ENCODE results near the gene B3GALNT2.

B3GALNT2 gene

DNA sequence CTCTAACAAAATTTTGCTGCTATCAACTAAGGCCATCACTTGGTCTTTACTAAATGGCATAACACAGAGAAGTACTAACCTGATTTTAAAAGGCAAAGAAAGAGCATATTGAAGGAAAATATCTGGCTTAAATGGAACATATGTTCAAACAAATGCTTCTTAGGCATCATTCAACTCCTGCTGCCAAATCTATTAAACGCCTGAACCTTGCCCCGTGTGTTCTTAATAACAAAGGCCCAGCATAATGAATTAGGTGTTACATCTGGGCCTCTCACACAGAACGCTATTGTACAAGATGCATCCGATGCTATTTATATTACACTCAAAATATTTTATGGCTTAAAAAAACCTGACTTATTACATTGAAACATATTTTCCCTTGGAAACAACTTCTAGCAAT lies 48.4 kb downstream of the B3GALNT2 start:
- DNase-seq: no peak

DNA sequence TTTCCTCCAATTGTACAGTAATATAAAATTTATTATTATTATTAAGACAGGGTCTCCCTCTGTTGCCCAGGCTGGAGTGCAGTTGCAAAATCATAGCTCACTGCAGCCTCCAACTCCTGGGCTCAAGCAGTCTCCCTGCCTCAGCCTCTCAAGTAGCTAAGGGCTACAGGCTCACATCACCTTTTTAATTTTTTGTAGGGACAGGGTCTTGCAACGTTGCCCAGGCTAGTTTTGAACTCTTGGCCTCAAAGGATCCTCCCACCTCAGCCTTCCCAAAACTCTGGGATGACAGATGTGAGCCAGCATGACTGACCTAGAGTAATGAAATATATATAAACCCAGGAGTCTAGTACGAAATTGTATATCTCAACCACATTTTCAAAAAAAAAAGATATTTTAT lies 49.2 kb downstream of the B3GALNT2 start:
- no peak for DNase-seq

DNA sequence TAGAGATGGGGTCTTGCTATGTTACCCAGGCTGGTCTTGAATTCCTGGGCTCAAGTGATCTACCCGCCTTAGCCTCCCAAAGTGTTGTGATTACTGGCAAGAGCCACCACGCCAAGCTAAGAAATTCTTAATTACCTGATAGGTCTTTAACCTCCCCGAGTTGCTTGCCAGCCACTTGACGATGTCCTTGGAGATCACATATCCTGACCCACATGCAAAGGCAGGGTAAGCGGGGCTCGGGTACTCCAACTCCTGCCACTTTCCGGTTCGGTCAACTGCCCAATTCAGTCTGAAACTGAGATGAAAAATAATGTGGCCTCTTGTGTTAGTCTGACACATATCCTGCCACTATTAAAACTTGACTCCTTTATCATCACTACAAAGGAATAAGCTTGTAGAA lies 50.2 kb downstream of the B3GALNT2 start:
- DNase-seq: no peak

DNA sequence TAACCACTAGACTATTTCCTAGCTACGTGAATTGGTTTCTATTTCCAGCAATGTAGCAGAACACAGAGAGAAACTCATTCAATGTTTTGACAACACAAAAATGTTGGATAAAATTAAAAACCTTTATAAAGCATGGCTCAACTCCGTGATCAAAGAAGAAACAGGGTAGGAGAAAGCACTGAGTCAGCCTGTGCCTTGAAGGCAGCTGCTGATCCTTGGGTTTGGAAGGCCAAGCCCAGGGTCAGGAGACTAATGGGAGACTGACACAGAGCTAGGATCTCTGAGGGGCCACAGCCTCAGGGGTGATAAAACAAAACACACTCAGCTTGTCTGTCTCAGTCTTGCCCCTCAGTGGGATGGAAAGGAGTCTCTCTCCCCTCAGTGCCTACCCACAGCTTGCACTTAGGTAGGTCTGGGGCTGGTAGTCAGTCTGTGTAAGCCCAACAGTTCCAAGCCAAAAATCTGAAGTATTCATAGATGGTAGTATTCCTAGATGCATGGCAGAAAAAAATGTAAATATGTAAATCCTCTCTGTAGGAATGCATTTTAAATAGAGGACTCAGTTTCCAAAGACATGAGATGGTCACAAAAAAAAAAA lies 53.3 kb downstream of the B3GALNT2 start:
- DNase-seq: no peak

DNA sequence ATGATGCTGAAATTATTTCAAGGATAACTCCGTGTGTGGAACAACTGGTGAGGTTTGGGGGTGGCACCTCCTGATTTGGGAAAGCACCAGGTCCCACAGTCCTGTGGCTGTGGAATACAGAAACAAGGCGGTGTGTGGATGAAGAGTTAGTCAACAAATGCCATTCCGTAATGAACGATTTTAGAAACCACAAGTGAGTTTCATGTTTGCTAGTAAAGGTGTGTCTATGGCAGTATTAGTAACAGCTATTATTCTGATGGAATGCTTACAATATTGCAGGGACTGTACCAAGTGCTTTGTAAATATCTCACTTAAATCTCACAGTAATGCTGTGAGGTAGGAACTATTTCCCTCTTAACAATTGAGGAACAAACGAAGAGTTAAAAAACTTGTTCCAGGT lies 53.8 kb downstream of the B3GALNT2 start:
- no peak for DNase-seq

DNA sequence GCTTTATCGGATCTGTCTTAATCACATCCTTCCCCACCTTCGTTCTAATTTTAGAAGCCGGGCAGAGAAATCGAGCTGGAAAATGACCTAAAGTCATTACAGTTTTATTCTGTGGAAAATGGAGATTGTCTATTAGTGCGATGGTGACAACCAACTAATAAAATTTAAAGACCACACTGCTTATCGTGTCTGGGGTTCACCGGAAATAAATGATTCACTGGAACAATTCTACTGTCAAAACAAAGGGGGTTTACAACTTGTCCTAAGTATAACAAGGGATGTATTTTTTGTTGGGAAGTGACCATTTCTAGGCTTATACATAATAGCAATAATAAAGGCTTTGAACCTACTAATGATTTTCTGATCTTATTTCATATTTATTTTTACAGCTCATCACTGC lies 55.6 kb downstream of the B3GALNT2 start:
- no peak for DNase-seq

DNA sequence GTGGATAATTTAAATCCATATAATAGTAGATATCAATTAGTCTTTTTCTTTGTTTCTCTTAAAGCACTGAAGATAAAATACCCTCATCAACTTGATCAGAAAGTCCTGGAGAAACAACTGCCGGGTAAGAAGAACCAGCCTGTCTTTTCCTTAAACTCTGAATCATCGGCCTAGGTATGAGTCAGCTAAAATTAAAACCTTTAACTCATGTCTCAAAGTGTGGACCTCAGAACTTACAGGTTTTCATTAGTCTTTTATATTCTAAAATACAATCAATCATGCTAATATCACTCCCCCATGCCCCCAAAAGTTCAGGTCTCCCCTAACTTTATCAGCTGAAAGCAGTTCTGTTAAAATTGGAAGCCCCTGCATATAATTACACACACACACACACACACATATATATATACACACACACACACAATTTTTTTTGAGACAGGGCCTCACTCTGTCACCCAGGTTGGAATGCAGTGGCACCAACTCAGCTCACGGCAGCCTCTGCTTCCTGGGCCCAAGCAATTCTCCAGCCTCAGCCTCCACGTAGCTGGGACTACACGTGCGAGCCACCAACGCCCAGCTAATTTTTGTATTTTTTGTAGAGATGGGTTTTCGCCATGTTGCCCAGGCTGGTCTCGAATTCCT lies 61.3 kb downstream of the B3GALNT2 start:
- DNase-seq: no peak

DNA sequence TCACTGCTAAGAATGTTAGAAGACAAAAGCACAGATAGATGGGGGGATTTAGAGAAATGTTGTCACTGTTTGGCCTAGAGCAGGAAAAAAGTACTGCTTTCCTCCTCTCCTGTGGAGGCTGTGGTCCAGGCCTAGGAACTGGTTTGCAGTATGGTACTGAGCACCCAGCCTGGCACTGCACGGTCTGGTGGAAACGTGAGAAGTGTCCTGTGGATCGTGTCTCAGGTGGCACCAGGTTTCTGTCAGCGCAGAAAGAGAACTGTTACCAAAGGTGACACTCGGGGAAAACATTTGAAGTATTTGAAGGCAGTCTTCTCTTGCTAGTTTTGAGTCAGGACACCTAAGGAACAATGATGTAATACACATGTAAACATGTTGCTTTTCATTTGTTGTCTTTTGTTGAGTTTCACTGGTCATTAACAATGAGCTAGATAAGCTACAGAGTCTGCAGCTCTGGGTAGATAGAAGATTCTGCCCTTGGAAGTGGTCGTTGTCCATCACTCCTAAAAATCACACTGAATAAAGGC lies 63.0 kb downstream of the B3GALNT2 start:
- DNase-seq: no peak

DNA sequence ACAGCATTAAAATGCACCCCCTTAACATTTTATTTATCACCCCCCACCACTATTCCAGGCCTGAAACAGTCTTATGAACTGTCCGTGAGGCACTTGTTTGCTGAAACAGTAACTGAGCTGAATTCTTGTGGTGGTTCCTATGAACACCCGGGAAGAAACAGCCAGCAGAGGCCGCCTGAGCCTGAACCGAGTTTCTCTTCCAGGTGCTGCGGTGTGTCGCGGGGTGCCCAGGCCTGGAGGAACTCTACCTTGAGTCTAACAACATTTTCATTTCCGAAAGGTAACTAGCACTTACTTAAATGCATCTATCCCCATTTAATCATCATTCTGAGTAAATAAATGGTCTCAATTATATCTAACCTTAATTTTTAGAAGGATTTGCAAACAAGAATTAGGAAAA lies 70.3 kb downstream of the B3GALNT2 start:
- DNase-seq: no peak

DNA sequence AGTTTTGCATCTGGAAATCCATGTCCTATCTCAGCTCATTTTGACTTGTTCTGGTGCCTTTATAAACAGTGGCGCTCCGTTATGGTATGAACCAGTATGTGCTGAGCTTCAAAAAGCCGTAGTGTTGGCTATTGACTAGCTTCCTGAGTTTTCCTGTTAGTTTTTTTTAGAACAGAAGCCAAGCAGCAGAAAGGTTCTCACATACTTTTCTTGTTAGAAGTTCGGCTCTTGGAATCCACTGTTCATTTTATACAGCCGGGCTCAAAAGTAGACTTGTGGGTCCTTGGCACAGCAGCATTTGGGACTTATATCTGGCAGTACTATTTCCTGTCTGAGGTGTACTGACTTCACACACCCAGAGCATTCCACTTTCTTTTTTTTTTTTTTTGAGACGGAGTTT lies 73.3 kb downstream of the B3GALNT2 start:
- DNase-seq: no peak

DNA sequence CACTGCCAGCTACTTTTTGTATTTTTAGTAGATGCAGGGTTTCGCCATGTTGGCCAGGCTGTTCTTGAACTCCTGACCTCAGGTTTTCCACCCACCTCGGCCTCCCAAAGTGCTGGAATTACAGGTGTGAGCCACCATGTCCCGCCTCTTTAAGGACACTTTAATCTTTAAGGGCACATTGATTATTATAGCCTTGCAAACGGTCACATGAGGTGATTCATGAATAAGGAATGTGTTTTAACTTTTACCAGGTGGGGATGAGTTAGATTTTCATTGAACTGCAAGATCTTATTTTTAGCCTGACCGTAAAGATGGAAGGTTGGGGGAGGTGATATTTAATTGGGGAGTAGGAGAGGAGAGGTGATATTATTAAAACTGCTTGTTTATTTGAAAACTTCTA lies 75.1 kb downstream of the B3GALNT2 start:
- no peak for DNase-seq

DNA sequence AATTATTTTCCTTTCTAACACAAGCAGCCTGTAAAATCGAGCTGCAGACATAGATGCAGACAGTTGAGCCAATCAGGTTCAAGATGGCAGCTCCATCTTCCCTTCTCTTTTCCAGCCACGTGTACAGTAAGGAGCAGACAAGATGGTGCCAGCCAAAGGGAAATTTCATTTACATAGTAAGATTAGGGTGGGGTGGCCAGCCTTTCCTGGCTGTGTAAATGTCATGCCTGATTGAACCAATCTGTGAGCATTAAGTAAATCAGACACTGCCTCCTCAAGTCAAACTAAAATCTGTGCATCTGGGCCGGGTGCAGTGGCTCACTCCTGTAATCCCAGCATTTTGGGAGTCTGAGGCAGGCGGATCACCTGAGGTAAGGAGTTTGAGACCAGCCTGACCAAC lies 76.8 kb downstream of the B3GALNT2 start:
- no peak for DNase-seq

DNA sequence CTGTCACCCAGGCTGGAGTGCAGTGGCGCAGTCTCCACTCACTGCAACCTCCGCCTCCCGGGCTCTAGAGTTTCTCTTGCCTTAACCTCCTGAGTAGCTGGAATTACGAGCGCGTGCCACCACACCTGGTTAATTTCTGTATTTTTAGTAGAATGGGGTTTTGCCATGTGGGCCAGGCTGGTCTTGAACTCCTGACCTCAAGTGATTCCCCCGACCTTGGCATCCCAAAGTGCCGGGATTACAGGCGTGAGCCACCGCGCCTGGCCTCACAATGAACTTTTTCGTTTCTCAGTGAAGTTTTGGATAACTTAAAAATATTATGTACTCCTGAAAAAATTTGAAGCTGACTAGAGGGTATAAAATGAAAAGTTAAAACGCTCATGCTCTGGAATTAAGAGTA lies 77.6 kb downstream of the B3GALNT2 start:
- DNase-seq: no peak

DNA sequence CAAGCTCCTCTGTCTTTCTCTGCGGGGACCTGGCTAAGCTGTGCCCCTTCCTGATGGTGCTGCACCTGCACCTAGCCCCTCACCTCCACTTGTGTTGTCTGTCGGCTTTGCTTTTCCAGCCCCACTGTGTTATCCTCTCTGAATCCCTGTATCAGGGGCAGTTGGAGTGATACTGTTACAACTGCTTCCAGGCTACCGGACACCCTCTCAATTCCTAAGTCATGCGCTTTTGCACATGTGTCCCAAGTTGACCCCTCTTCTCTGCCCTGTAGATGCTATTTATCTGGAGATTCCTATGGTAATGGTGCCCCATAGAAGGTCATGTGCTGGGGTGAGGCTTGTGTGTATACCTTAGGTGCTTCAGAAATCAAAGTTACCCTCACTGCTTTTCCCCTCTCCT lies 78.1 kb downstream of the B3GALNT2 start:
- no peak for DNase-seq

DNA sequence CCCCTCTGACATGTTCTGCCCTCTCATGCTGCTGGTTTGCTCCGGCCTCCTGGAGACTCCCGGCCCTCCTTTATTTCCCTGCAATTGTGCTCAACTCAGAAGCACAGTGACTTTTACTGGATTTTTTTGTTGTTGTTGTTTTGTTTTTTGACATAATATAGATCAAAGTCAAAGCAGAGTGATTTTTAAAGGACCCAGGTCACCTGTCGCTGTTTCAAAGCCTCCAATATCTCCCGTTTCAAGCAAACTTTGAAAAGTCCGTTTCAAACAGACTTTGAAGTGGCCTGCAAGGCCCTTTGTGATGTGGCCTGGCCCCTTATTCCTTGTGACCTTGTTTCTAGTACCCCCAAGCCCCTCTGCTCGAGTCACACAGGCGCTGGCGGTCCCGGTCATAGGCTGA lies 78.9 kb downstream of the B3GALNT2 start:
- DNase-seq: no peak

DNA sequence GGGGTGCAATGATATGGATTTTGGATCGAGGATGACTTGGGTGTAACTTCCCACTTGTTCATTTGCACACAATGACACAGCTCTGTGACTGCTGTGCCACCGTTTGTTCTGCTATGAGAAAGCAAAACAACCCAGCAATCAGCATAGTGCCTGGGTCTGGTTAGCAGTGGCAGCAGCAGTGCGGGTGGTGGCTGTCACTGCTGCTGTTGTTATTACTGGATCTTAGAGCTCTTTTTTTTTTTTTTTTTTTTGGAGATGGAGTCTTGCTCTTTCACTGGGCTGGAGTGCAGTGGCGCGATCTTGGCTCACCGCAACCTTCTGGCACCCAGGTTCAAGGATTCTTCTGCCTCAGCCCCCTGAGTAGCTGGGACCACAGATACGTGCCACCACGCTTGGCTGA lies 80.2 kb downstream of the B3GALNT2 start:
- peak in 7 of 58 donors; percentile 1 to 28 (median 5) for DNase-seq

DNA sequence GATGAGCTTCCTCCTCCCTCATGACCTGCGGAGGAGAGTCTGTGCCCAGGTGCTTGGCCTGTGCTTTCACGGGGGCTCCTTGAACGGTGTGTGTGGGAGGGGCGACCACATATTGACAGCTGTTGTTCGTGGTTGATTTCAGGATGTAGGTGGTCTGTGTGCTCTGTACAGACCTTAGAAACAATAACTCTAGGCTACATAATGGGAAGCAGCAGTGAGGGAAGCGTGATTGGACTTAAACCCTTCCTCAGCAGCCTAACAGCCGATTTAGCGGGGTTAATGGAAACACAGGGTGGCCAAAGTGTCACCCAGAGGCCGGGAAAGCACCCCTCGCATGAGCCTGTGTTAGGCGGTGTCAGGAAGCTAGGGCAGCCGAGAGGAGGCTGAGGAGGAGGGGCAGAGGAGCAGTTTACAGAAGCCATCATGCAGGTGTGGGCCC lies 81.0 kb downstream of the B3GALNT2 start:
- DNase-seq: no peak

DNA sequence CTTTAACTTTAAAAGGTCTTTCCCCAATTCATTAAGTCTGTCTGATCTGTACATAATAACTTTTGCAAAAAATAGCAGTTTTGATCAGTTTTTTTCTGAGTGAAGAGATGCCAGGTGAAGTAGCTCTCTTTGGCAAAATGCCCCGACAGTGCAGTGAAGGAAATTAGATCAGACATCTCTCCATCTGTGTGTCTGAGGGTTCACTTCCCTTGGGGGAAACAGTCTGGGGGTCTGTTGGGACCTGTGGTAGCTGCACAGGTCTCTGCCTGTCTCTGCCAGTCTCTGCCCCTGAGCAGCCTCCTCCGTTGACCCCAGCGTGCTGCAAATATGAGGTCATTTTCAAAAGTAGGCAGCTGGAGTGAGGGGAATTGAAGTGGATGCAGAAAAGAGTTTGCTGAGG lies 82.5 kb downstream of the B3GALNT2 start:
- DNase-seq: no peak

DNA sequence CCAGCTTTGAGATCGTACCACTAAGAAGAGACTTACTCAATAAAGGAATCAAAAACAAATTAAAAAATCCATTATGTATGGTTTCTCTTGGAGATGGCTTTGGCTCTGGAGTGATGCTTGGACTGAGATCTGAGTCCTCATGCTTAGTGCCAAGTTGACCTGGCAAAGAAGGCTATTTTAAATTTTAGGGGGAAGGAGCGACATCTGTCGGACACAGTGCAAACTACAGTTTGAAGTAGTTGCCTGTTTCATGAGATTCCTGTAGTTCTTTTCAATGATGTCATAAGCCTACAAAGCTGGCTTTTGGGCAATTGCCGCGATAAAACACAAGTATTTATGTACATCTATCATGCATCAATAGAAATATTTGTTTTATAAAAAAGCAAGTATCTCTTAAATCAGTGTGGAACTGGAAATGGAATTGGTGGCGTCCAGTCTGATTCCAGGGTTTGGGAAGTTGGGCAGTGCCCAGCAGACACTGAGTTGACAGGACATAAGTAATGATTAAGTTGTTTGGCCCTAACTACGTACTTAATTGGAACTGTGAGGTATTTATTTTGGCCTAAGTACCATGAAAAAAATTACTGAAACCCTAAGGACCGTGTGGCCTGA lies 87.1 kb downstream of the B3GALNT2 start:
- DNase-seq: peak in 42 of 58 donors; percentile 4 to 65 (median 30)

DNA sequence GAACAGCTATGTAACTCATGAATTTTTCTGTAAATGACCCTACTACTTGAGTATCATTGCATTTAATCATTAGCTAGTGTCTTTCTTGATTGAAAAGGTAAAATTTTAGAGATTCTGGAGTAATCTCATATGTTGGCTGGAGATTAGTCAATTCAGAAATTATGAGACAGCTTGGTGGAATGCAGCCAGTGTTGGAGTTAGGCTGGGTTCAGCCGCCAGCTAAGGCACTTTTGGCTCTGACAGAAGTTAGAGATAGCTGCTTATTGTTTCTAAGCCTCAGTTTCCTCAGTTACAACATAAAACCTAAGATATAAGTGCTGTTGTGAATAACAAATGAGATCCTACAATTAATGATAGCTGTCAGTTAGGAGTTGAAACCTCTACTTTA lies 87.6 kb downstream of the B3GALNT2 start:
- no peak for DNase-seq

DNA sequence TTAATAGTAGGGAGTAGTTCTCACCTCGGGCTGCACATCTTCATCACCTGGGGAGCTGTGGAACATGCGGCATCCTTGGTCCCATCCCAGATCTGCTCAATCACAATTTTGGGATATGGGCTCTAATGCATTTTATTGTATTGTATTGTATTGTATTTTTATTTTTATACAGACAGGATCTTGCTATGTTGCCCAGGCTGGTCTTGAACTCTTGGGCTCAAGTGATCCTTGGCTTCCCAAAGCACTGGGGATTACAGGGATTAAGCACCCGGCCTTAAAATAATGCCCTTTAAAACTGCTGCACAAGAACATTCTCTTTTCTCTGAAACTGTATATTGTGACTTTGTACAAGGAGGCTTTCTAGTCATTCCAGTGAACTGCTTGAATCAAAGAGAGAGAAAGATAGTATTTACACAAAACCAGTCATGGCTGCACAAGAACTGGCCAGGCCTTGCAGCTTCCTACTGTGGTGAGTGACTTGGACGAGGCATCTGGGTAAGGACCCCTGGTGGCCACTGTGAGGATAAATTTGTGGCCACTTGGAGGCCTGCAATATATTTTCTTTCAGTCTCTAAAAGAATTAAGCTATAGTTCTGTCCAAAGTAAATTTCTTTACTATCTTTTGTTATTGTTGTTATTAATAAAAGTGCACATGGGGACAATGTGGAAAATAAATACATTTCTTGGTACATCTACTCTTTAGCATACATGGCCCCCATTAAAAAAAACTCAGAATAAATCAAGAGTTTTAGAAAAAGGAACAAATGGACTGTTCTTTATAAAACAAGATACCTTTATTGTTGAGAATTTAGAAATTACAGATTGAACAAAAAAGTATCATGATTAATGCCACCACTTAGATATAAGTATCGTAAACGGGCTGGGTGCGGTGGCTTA lies 89.0 kb downstream of the B3GALNT2 start:
- DNase-seq: peak in 35 of 58 donors; percentile 0 to 54 (median 26)

All from anterior cingulate cortex (tissue), 58 donors.